Esophagus (tissue), 2 donors: ENCODE measurements around the gene POLA2. TPM values are rescaled to one million over a fixed set of nuclear protein-coding genes. Genes with fewer than 3 reads are reported as not detected.

Experiments used
- H3K27ac ChIP-seq, 2 donors: one replicate each; pipeline ENCODE4 v1.5.1; 2013; ENCODE audit warnings: low read depth in 2 of 2, mild to moderate bottlenecking in 2 of 2, inconsistent platforms in 1 of 2, low read length in 1 of 2, moderate library complexity in 1 of 2
- H3K27me3 ChIP-seq, 2 donors: one replicate each; pipeline ENCODE4 v1.6.1; 2013; ENCODE audit warnings: low read length in 2 of 2, control low read depth in 1 of 2, mild to moderate bottlenecking in 1 of 2; ENCODE audit not compliant: insufficient read depth in 2 of 2, control insufficient read depth in 1 of 2
- H3K36me3 ChIP-seq, 2 donors: one replicate each; pipeline ENCODE4 v1.6.1; 2013; ENCODE audit warnings: low read length in 1 of 2; ENCODE audit not compliant: control insufficient read depth in 2 of 2, insufficient read depth in 2 of 2
- H3K4me1 ChIP-seq, 2 donors: one replicate each; pipeline ENCODE4 v1.6.1; 2013; ENCODE audit warnings: low read length in 1 of 2; ENCODE audit not compliant: control insufficient read depth in 2 of 2, insufficient read depth in 2 of 2
- H3K4me3 ChIP-seq, 2 donors: one replicate each; pipeline ENCODE4 v1.5.1; 2013; ENCODE audit warnings: low read length in 2 of 2, mild to moderate bottlenecking in 2 of 2, low read depth in 1 of 2, moderate library complexity in 1 of 2
- H3K9me3 ChIP-seq, 2 donors: one replicate each; pipeline ENCODE4 v1.6.1; 2013; ENCODE audit warnings: mild to moderate bottlenecking in 2 of 2, low read depth in 1 of 2, low read length in 1 of 2, moderate library complexity in 1 of 2; ENCODE audit not compliant: control insufficient read depth in 2 of 2, insufficient read depth in 1 of 2
- WGBS, 2 donors: extraction: QIAGEN DNeasy Blood & Tissue Kit; methylation state at CpG; one replicate each; pipeline ENCODE4 v1.1.7; 2013; 5-methylcytosine and 5-hydroxymethylcytosine counted together
- polyA plus RNA-seq, 2 donors: library from polyadenylated mRNA; stranded (reverse); fragments of 200-250 nt; gene quantifications; one replicate each; pipeline ENCODE4 v1.2.3, GENCODE V29; 2013
- donor health status: healthy with polysubstance abuse.
- donor health status: Bipolar disorder and iron deficiency.

POLA2 gene
- polyA plus RNA-seq, 2 donors: 8.5 to 9.2 TPM

GRCh38 chr11:65292890-65293289, 31.1 kb downstream of the POLA2 start:
- Histone ChIP-seq H3K9me3 (no peaks in the 10 kb centered on the region), H3K27ac (peak overlapping the region; percentile 87 to 88), H3K27me3 (no peaks in the 10 kb centered on the region), H3K4me3 (no peak overlapping the region), H3K4me1 (peaks cover 5 to 8% of the 10 kb centered on the region in 2 donors), H3K36me3 (peaks cover under 1 to 12% of the 10 kb centered on the region in 2 donors)
- WGBS, 2 donors: 74 to 77% methylated on average over 5 of the region's 5 CpGs

- peaks cover 3 to 12% of the 10 kb centered on the region in 2 donors for H3K36me3 ChIP-seq
- H3K4me3 ChIP-seq: no peak overlapping the region
Measured at GRCh38 chr11:65293909-65294381, 32.2 kb downstream of the POLA2 start.

DNA sequence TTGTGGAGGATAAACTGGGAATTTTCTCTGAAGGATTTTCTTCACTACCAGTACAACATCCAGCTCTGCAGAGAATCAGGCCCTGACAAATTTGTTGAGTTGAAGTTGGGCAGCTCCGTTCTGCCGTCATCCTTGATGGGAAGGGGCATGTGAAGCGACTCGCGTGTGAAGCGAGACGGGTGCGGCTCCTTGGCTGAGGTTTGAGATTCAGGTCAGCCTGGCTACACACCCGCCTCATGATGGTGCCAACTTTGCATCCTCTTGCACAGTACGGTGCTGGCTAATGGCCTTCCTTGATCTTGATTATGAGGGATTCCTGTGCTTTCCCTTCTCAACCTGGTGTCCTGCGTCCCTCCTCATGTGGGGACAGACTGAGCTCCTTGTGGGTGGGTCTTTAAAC, 33.2 kb downstream of the POLA2 start:
- H3K27me3 ChIP-seq: no peaks in the 10 kb centered on the region
- H3K36me3 ChIP-seq: peaks cover 3 to 12% of the 10 kb centered on the region in 2 donors
- H3K9me3 ChIP-seq: no peaks in the 10 kb centered on the region
- peaks cover 5 to 8% of the 10 kb centered on the region in 2 donors for H3K4me1 ChIP-seq
- H3K27ac ChIP-seq: peak overlapping the region in 1 of 2 donors; percentile 60
- 73 to 77% methylated on average over 11 of the region's 11 CpGs for WGBS, 2 donors
- H3K4me3 ChIP-seq: no peak overlapping the region

More at GRCh38 chr11:65293909-65294381, 32.2 kb downstream of the POLA2 start:
- Histone ChIP-seq H3K27ac (peak overlapping the region; percentile 87), H3K27me3 (no peaks in the 10 kb centered on the region), H3K9me3 (no peaks in the 10 kb centered on the region), H3K4me1 (peaks cover 5 to 8% of the 10 kb centered on the region in 2 donors)
- WGBS, 2 donors: 70 to 79% methylated on average over 10 of the region's 10 CpGs

DNA sequence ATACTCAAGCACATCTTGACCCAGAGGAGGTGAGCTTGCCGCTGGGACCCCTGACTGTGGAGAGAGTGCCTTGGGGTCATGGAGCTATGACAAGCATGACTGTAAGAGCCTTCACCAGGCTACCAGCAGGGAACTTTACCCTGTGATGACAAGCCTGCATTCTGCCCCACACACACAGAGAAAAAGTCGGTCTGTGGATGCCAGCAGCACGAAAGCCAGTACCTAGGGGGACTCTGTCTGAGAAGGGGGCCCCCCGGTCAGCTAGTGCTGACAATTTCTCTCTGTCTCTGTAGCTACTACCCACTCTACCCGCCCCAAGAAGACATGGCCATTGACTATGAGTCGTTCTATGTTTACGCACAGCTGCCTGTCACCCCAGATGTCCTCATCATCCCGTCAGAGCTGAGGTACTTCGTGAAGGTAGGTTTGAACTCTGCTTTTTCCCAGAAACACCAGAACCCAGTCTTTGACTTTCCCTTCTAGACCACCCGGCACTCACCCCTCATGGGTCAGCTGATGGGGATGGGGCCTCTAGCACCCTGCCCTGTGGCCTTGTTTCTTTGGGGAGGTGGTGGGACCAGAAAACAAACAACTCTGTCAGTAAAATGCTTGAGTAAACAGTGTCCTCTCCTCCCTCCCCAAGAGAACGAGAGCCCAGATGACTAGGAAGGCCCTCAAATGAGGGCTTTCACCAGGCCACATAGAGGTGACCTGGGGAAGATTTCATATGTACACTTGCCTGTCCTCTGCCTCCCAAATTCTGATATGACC, 34.0 kb downstream of the POLA2 start:
- H3K9me3 ChIP-seq: no peaks in the 10 kb centered on the region
- peaks cover 5 to 8% of the 10 kb centered on the region in 2 donors for H3K4me1 ChIP-seq
- no peaks in the 10 kb centered on the region for H3K27me3 ChIP-seq
- peak overlapping the region; percentile 38 to 49 for H3K27ac ChIP-seq
- WGBS, 2 donors: 94% methylated on average over 11 of the region's 11 CpGs
- peaks cover 3 to 12% of the 10 kb centered on the region in 2 donors for H3K36me3 ChIP-seq
- no peak overlapping the region for H3K4me3 ChIP-seq

DNA sequence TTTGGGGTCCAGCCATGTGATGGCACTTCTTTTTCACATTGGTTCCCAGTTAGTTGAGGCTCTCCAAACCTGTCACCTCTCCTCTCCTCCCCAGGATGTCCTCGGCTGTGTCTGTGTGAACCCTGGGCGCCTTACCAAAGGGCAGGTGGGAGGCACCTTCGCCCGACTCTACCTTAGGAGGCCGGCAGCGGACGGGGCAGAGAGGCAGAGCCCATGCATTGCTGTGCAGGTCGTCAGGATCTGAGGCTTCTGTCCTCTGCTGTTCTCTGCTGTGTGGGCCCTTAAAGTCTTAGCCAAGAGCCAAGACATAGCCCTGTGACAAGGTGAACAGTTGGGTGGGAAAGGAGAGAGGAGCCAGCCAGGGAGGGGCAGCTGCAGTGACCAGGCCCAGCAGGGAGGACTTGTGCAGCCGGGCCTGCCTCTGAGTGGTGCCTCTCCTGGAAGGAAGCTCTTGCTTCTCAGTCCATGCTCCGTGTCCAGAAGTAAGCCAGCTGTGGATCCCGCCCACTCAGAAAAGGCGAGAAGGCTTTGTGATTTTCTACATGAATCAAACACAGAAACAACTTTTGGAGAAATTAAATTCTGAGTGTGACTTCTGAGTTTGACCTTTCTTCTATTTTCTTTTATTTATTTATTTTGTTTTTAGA, 35.4 kb downstream of the POLA2 start:
- Histone ChIP-seq H3K36me3 (peaks cover 3 to 12% of the 10 kb centered on the region in 2 donors), H3K4me3 (no peak overlapping the region), H3K4me1 (peaks cover 3 to 5% of the 10 kb centered on the region in 2 donors), H3K27me3 (no peaks in the 10 kb centered on the region), H3K27ac (peak overlapping the region; percentile 74 to 80), H3K9me3 (no peaks in the 10 kb centered on the region)
- WGBS, 2 donors: 83 to 85% methylated on average over 12 of the region's 12 CpGs

DNA sequence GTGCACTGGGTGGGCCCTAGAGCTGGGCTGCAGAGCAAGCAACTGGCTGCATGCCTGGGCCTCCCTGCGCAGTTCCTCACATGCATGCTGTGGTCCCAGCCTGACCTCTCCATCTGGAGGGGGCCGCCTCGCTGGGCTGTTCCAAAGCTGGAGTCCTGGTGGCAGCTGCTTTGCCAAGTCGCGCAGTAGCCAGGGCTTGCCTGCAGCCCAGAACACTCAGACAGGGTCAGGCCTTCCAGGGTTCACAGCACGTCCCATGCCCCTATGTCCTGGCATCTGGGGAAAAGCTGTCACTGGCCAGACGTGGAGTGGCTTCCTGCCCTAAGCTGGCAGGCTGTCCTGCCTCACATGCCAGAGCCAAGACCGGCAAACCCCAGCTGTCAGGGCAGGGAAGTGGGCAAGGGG, 36.4 kb downstream of the POLA2 start:
- no peaks in the 10 kb centered on the region for H3K27me3 ChIP-seq
- H3K36me3 ChIP-seq: peaks cover 3 to 9% of the 10 kb centered on the region in 2 donors
- H3K4me3 ChIP-seq: no peak overlapping the region
- H3K9me3 ChIP-seq: no peaks in the 10 kb centered on the region
- H3K27ac ChIP-seq: peak overlapping the region; percentile 76 to 87
- H3K4me1 ChIP-seq: peaks cover 3 to 7% of the 10 kb centered on the region in 2 donors
- 59 to 73% methylated on average over 8 of the region's 8 CpGs for whole genome bisulfite sequencing, 2 donors

DNA sequence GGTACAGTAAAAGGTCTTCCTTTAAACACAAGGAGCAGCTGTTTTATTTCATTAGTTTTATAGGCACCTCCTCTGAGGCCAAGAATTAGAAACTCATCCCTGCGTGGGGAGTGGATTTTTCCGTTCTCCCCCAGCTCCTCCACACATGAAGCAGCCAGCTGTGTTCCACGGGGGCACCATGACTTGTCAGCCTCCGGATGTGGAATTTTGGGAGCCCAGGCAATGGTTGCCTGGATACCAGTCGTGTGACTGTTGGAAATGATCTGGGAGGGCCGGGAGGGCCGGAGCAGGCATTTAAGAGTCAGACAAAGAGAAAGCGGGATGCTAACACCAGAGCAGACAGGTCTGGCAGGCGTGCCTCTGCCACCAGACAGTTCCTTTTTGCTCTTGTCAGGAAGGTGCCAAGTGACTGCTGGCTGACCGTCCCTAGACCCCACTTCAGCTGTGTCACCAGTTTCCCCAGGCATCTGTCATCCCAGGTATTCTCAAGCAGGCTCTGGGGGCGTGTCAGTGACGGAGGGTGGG, 37.0 kb downstream of the POLA2 start:
- no peaks in the 10 kb centered on the region for H3K27me3 ChIP-seq
- H3K4me3 ChIP-seq: no peak overlapping the region
- WGBS, 2 donors: 60 to 76% methylated on average over 12 of the region's 12 CpGs
- H3K9me3 ChIP-seq: no peaks in the 10 kb centered on the region
- peak overlapping the region; percentile 76 to 87 for H3K27ac ChIP-seq
- H3K4me1 ChIP-seq: peaks cover 3 to 7% of the 10 kb centered on the region in 2 donors
- peaks cover 3 to 10% of the 10 kb centered on the region in 2 donors for H3K36me3 ChIP-seq

DNA sequence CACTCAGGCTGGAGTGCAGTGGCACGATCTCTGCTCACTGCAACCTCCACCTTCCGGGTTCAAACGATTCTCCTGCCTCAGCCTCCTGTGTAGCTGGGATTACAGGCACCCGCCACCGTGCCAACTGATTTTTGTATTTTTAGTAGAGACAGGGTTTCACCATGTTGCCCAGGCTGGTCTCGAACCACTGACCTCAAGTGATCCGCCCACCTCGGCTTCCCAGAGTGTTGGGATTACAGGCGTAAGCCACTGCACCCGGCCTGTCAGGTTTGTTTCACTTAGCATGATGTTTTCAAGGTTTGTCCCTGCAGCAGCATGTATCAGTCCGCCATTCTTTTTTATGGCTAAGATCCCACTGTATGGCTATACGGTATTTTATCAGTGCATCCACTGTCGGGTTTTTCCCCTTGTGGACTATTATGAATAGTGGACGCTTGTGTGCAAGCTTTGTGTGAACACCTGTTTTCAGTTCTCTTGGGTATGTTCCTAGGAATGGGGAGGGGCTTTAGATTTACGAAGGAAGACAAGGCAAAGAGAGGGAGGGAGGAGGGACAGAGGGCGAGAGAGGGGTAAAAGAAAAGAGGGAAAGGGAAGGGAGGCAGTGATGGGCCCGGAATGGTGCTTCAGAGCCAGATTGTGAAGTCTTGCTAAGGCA, 39.0 kb downstream of the POLA2 start:
- H3K4me3 ChIP-seq: no peak overlapping the region
- H3K36me3 ChIP-seq: peaks cover 3 to 11% of the 10 kb centered on the region in 2 donors
- H3K27ac ChIP-seq: peak overlapping the region in 1 of 2 donors; percentile 16
- no peaks in the 10 kb centered on the region for H3K27me3 ChIP-seq
- 85 to 90% methylated on average over 17 of the region's 17 CpGs for WGBS, 2 donors
- H3K9me3 ChIP-seq: no peaks in the 10 kb centered on the region
- peaks cover 0 to 4% of the 10 kb centered on the region in 2 donors for H3K4me1 ChIP-seq
